ENCODE results near the gene FNBP1L. TPM values are rescaled to one million over a fixed set of nuclear protein-coding genes. Genes with fewer than 3 reads are reported as not detected.
A peak's percentile ranks its signal among the peaks of the same experiment; 100 is the strongest.

Gene FNBP1L
- total and polyA plus RNA-seq, 2 experiments from 2014 or later: 19.1 to 22.4 TPM

- no peaks in the 10 kb centered on the region for H4K20me1 ChIP-seq (ENCODE audit: insufficient read depth)
- H3K4me2 ChIP-seq (ENCODE audit: unreplicated experiment): peak overlapping the region; percentile 2
- H3K4me3 ChIP-seq: no peak overlapping the region
- H3K9ac ChIP-seq: no peak overlapping the region
- H3K9me3 ChIP-seq (ENCODE audit: low read depth): no peaks in the 10 kb centered on the region
- H3K27ac ChIP-seq: no peak overlapping the region
- no peak for DNase-seq
- no peaks in the 10 kb centered on the region for H3K79me2 ChIP-seq (ENCODE audit: insufficient read depth)
- peaks cover 4% of the 10 kb centered on the region; the same call in 1 of the 2 replicates for H3K4me1 ChIP-seq (ENCODE audit: insufficient read depth)
- in situ Hi-C loops (cut with MboI): no loop called here
- TF ChIP-seq EZH2 (IDR thresholded peaks at IDR 0.05; ENCODE audit: insufficient read depth, poor library complexity, severe bottlenecking) (no peak), EZH2phosphoT487 (IDR thresholded peaks at IDR 0.05; ENCODE audit: insufficient read depth, low read depth) (no peak)
- no peaks in the 10 kb centered on the region for H3K9me2 ChIP-seq (ENCODE audit: insufficient read depth)
- H3K27me3 ChIP-seq (replicated peaks; ENCODE audit: insufficient read depth): no peaks in the 10 kb centered on the region
- H2AFZ ChIP-seq: peak overlapping the region; percentile 58
- H3F3A ChIP-seq (ENCODE audit: insufficient read depth): no peaks in the 10 kb centered on the region
- no peaks in the 10 kb centered on the region for H3K36me3 ChIP-seq (ENCODE audit: low read depth)
- WGBS, 2 experiments (ENCODE audit: low coverage in 1 of 2, low lambda C conversion rate in 2 of 2, missing lambda C conversion rate in 2 of 2): 40 to 44% methylated on average over 3 of the region's 3 CpGs
These were observed 33.2 kb upstream of the FNBP1L start for GRCh38 chr1:93414749-93415148.

GRCh38 chr1:93415296-93415695 is 32.6 kb upstream of the FNBP1L start:
- 73 to 77% methylated on average over 3 of the region's 3 CpGs for WGBS, 2 experiments (ENCODE audit: low coverage in 1 of 2, low lambda C conversion rate in 2 of 2, missing lambda C conversion rate in 2 of 2)
- peak overlapping the region; percentile 58 for H2AFZ ChIP-seq
- in situ Hi-C loops (cut with MboI): no loop called here

GRCh38 chr1:93416183-93416582 is 31.7 kb upstream of the FNBP1L start:
- TF ChIP-seq EZH2phosphoT487 (IDR thresholded peaks at IDR 0.05; ENCODE audit: insufficient read depth, low read depth) (no peak), EZH2 (IDR thresholded peaks at IDR 0.05; ENCODE audit: insufficient read depth, poor library complexity, severe bottlenecking) (no peak)
- no peak overlapping the region for H2AFZ ChIP-seq
- no peak overlapping the region for H3K9ac ChIP-seq
- no peak overlapping the region for H3K4me3 ChIP-seq
- DNase-seq: no peak
- H3K27ac ChIP-seq: no peak overlapping the region
- no peaks in the 10 kb centered on the region for H3K9me2 ChIP-seq (ENCODE audit: insufficient read depth)
- H3K9me3 ChIP-seq (ENCODE audit: low read depth): no peaks in the 10 kb centered on the region
- WGBS, 2 experiments (ENCODE audit: low coverage in 1 of 2, low lambda C conversion rate in 2 of 2, missing lambda C conversion rate in 2 of 2): 88% methylated on average over 2 of the region's 2 CpGs
- no peaks in the 10 kb centered on the region for H3K36me3 ChIP-seq (ENCODE audit: low read depth)
- no peaks in the 10 kb centered on the region for H3K79me2 ChIP-seq (ENCODE audit: insufficient read depth)
- H4K20me1 ChIP-seq (ENCODE audit: insufficient read depth): no peaks in the 10 kb centered on the region
- in situ Hi-C loops (cut with MboI): no loop called here
- no peak overlapping the region for H3K4me2 ChIP-seq (ENCODE audit: unreplicated experiment)
- peaks cover 4% of the 10 kb centered on the region; the same call in 1 of the 2 replicates for H3K4me1 ChIP-seq (ENCODE audit: insufficient read depth)
- no peaks in the 10 kb centered on the region for H3F3A ChIP-seq (ENCODE audit: insufficient read depth)
- no peaks in the 10 kb centered on the region for H3K27me3 ChIP-seq (replicated peaks; ENCODE audit: insufficient read depth)

More at GRCh38 chr1:93415296-93415695, 32.6 kb upstream of the FNBP1L start:
- Histone ChIP-seq H3K9ac (no peak overlapping the region), H3K4me3 (no peak overlapping the region), H3K9me3 (ENCODE audit: low read depth) (no peaks in the 10 kb centered on the region), H3K4me2 (ENCODE audit: unreplicated experiment) (peak overlapping the region; percentile 2), H3K36me3 (ENCODE audit: low read depth) (no peaks in the 10 kb centered on the region), H3K27me3 (replicated peaks; ENCODE audit: insufficient read depth) (no peaks in the 10 kb centered on the region), H3F3A (ENCODE audit: insufficient read depth) (no peaks in the 10 kb centered on the region), H4K20me1 (ENCODE audit: insufficient read depth) (no peaks in the 10 kb centered on the region), H3K4me1 (ENCODE audit: insufficient read depth) (peaks cover 4% of the 10 kb centered on the region; the same call in 1 of the 2 replicates), H3K9me2 (ENCODE audit: insufficient read depth) (no peaks in the 10 kb centered on the region), H3K27ac (no peak overlapping the region), H3K79me2 (ENCODE audit: insufficient read depth) (no peaks in the 10 kb centered on the region)
- TF ChIP-seq EZH2phosphoT487 (IDR thresholded peaks at IDR 0.05; ENCODE audit: insufficient read depth, low read depth) (no peak), EZH2 (IDR thresholded peaks at IDR 0.05; ENCODE audit: insufficient read depth, poor library complexity, severe bottlenecking) (no peak)
- DNase-seq: no peak

- no peak for TF ChIP-seq EZH2 (IDR thresholded peaks at IDR 0.05; ENCODE audit: insufficient read depth, poor library complexity, severe bottlenecking)
- TF ChIP-seq EZH2phosphoT487 (IDR thresholded peaks at IDR 0.05; ENCODE audit: insufficient read depth, low read depth): no peak
- Histone ChIP-seq H2AFZ (no peak overlapping the region), H3K36me3 (ENCODE audit: low read depth) (no peaks in the 10 kb centered on the region), H3K4me2 (ENCODE audit: unreplicated experiment) (no peak overlapping the region), H3K4me1 (ENCODE audit: insufficient read depth) (peaks cover 4% of the 10 kb centered on the region; the same call in 1 of the 2 replicates), H3K4me3 (no peak overlapping the region), H3K27me3 (replicated peaks; ENCODE audit: insufficient read depth) (no peaks in the 10 kb centered on the region), H3K9me3 (ENCODE audit: low read depth) (no peaks in the 10 kb centered on the region), H3K9me2 (ENCODE audit: insufficient read depth) (no peaks in the 10 kb centered on the region), H3K79me2 (ENCODE audit: insufficient read depth) (no peaks in the 10 kb centered on the region), H4K20me1 (ENCODE audit: insufficient read depth) (no peaks in the 10 kb centered on the region), H3F3A (ENCODE audit: insufficient read depth) (no peaks in the 10 kb centered on the region), H3K9ac (no peak overlapping the region), H3K27ac (no peak overlapping the region)
- in situ Hi-C loops (cut with MboI): no loop called here
- WGBS, 2 experiments (ENCODE audit: low coverage in 1 of 2, low lambda C conversion rate in 2 of 2, missing lambda C conversion rate in 2 of 2): 87% methylated on average over 2 of the region's 2 CpGs
- no peak for DNase-seq
These were observed 28.6 kb upstream of the FNBP1L start for GRCh38 chr1:93419344-93419743.

GRCh38 chr1:93420400-93420799 is 27.5 kb upstream of the FNBP1L start:
- H3K79me2 ChIP-seq (ENCODE audit: insufficient read depth): no peaks in the 10 kb centered on the region
- 87% methylated on average over 2 of the region's 2 CpGs for WGBS, 2 experiments (ENCODE audit: low coverage in 1 of 2, low lambda C conversion rate in 2 of 2, missing lambda C conversion rate in 2 of 2)

More at GRCh38 chr1:93420400-93420799, 27.5 kb upstream of the FNBP1L start:
- no peaks in the 10 kb centered on the region for H3K9me3 ChIP-seq (ENCODE audit: low read depth)
- no peaks in the 10 kb centered on the region for H3K4me1 ChIP-seq (ENCODE audit: insufficient read depth)
- no peak overlapping the region for H2AFZ ChIP-seq
- H3K4me2 ChIP-seq (ENCODE audit: unreplicated experiment): no peak overlapping the region
- no peaks in the 10 kb centered on the region for H4K20me1 ChIP-seq (ENCODE audit: insufficient read depth)
- H3K4me3 ChIP-seq: no peak overlapping the region
- H3K9me2 ChIP-seq (ENCODE audit: insufficient read depth): no peaks in the 10 kb centered on the region
- no peaks in the 10 kb centered on the region for H3F3A ChIP-seq (ENCODE audit: insufficient read depth)
- no peaks in the 10 kb centered on the region for H3K36me3 ChIP-seq (ENCODE audit: low read depth)
- in situ Hi-C loops (cut with MboI): no loop called here
- no peaks in the 10 kb centered on the region for H3K27me3 ChIP-seq (replicated peaks; ENCODE audit: insufficient read depth)
- DNase-seq: no peak
- TF ChIP-seq EZH2 (IDR thresholded peaks at IDR 0.05; ENCODE audit: insufficient read depth, poor library complexity, severe bottlenecking) (no peak), EZH2phosphoT487 (IDR thresholded peaks at IDR 0.05; ENCODE audit: insufficient read depth, low read depth) (no peak)
- H3K9ac ChIP-seq: no peak overlapping the region
- no peak overlapping the region for H3K27ac ChIP-seq

Measured in GM23248 (cell line).